Measurements from ENCODE around the gene CTSW. TPM values are rescaled to one million over a fixed set of nuclear protein-coding genes. Genes with fewer than 3 reads are reported as not detected.

The CTSW gene
- total RNA-seq, 2 donors from 2014 or later, result 0.33 to 0.78 TPM

- intact Hi-C loops (cut with DNase I), result no loop called here
- DNase-seq (no peak), ATAC-seq (no peak)
- TF ChIP-seq POLR2A (IDR thresholded peaks at IDR 0.05), result no peak
- no peak for TF ChIP-seq CTCF (IDR thresholded peaks at IDR 0.05)
- Histone ChIP-seq H3K36me3 (replicated peaks in 1 of 2; ENCODE audit: insufficient read depth in 1 of 2, low read depth in 2 of 2) (peaks cover 0 to 7% of the 10 kb centered on the region in 2 donors), H3K9me3 (no peaks in the 10 kb centered on the region), H3K27me3 (no peaks in the 10 kb centered on the region), H3K4me1 (peaks cover 49% of the 10 kb centered on the region), H3K27ac (peak overlapping the region in 2 of 4 donors; percentile 85 to 91), H3K4me3 (no peak overlapping the region)
- 78 to 85% methylated on average over 13 to 14 of the region's 14 CpGs for WGBS, 2 donors
Measured at GRCh38 chr11:65886826-65887722, 7.4 kb downstream of the CTSW start.

- Histone ChIP-seq H3K27ac (peak overlapping the region; percentile 74 to 91 (median 87)), H3K4me3 (peak overlapping the region; percentile 51 to 58), H3K27me3 (no peaks in the 10 kb centered on the region), H3K36me3 (replicated peaks in 1 of 2; ENCODE audit: insufficient read depth in 1 of 2, low read depth in 2 of 2) (peaks cover 0 to 7% of the 10 kb centered on the region in 2 donors), H3K4me1 (peaks cover 51% of the 10 kb centered on the region), H3K9me3 (no peaks in the 10 kb centered on the region)
- TF ChIP-seq POLR2A (IDR thresholded peaks at IDR 0.05) (no peak), CTCF (IDR thresholded peaks at IDR 0.05) (no peak)
- intact Hi-C loops (cut with DNase I), result no loop called here
- WGBS, 2 donors, result 2 to 7% methylated on average over 12 to 23 of the region's 23 CpGs
- ATAC-seq (no peak), DNase-seq (no peak)
Measured at GRCh38 chr11:65887723-65888162, 8.1 kb downstream of the CTSW start.

GRCh38 chr11:65888163-65888814, 8.7 kb downstream of the CTSW start, which contains the start of gene FIBP:
Gene FIBP (minus strand): TSS chr11:65888471. CDS start chr11:65888418, 53 bp downstream.
- TF ChIP-seq POLR2A (IDR thresholded peaks at IDR 0.05), result peak; percentile 79 to 92 (median 91)
- TF ChIP-seq CTCF (IDR thresholded peaks at IDR 0.05), result peak; percentile 80 to 96 (median 95)
- Histone ChIP-seq H3K9me3 (no peaks in the 10 kb centered on the region), H3K4me3 (peak within 1 kb of the TSS; percentile 51 to 58), H3K36me3 (replicated peaks in 1 of 2; ENCODE audit: insufficient read depth in 1 of 2, low read depth in 2 of 2) (peaks cover 0 to 7% of the 10 kb centered on the region in 2 donors), H3K4me1 (peaks cover 51% of the 10 kb centered on the region), H3K27me3 (no peaks in the 10 kb centered on the region), H3K27ac (peak within 1 kb of the TSS; percentile 85 to 91 (median 88))
- intact Hi-C loops (cut with DNase I), result no loop called here
- ATAC-seq (peak; percentile 86), DNase-seq (peak; percentile 97 to 98 (median 98))
- 0% methylated on average over 28 to 52 of the region's 57 CpGs for WGBS, 2 donors

GRCh38 chr11:65890324-65891218, 10.9 kb downstream of the CTSW start, which contains the start of gene CCDC85B:
Gene CCDC85B (plus strand): TSS chr11:65890673. CDS start chr11:65890784, 111 bp downstream.
- Histone ChIP-seq H3K4me1 (peaks cover 46% of the 10 kb centered on the region), H3K9me3 (no peaks in the 10 kb centered on the region), H3K4me3 (peak within 1 kb of the TSS; percentile 3 to 58), H3K27ac (peak within 1 kb of the TSS; percentile 66 to 91 (median 87)), H3K36me3 (replicated peaks in 1 of 2; ENCODE audit: insufficient read depth in 1 of 2, low read depth in 2 of 2) (no peaks in the 10 kb centered on the region), H3K27me3 (no peaks in the 10 kb centered on the region)
- WGBS, 2 donors, result 0 to 4% methylated on average over 16 to 70 of the region's 94 CpGs
- TF ChIP-seq CTCF (IDR thresholded peaks at IDR 0.05) (peak in 3 of 7 experiments; percentile 16 to 36 (median 20)), POLR2A (IDR thresholded peaks at IDR 0.05) (peak; percentile 64 to 85 (median 74))
- ATAC-seq (peak; percentile 80), DNase-seq (peak; percentile 97 to 98 (median 98))
- intact Hi-C loops (cut with DNase I), result no loop called here
